OCI-LY1 (cell line): ENCODE measurements around the gene ARHGEF28.

Source experiments
- EZH2 ChIP-seq: fragments of 200-600 bp; sonication (generic), shearing (Covaris generic); IDR thresholded peaks from 2 replicates; pipeline ENCODE4 v1.8.0; 2017; ENCODE audit warnings: borderline replicate concordance, mixed run types, mild to moderate bottlenecking, antibody characterized with exemption, low read length, moderate library complexity, mixed read lengths
- TF ChIP-seq, protein P1 (sequence below): fragments of 200-600 bp; sonication (generic), shearing (Covaris generic); IDR thresholded peaks from 2 replicates; pipeline ENCODE4 v1.5.1; 2017; ENCODE audit warnings: mild to moderate bottlenecking, antibody characterized with exemption, low read length, moderate library complexity, mixed read lengths

DNA sequence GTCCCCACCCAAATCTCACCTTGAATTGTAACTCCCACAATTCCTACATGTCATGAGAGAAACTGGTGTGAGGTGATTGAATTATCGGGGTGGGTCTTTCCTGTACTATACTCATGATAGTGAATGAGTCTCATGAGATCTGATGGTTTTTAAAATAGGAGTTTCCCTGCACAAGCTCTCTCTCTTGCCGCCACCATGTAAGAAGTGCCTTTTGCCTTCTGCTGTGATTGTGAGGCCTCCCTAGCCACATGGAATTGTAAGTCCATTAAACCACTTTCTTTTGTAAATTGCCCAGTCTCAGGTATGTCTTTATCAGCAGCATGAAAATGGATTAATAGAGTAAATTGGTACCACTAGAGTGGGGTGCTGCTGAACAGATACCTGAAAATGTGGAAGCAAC is 140.9 kb downstream of the ARHGEF28 start:
- TF ChIP-seq, protein P1, sequence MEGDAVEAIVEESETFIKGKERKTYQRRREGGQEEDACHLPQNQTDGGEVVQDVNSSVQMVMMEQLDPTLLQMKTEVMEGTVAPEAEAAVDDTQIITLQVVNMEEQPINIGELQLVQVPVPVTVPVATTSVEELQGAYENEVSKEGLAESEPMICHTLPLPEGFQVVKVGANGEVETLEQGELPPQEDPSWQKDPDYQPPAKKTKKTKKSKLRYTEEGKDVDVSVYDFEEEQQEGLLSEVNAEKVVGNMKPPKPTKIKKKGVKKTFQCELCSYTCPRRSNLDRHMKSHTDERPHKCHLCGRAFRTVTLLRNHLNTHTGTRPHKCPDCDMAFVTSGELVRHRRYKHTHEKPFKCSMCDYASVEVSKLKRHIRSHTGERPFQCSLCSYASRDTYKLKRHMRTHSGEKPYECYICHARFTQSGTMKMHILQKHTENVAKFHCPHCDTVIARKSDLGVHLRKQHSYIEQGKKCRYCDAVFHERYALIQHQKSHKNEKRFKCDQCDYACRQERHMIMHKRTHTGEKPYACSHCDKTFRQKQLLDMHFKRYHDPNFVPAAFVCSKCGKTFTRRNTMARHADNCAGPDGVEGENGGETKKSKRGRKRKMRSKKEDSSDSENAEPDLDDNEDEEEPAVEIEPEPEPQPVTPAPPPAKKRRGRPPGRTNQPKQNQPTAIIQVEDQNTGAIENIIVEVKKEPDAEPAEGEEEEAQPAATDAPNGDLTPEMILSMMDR, result no peak
- TF ChIP-seq EZH2, result no peak
